Kidney epithelial cell (primary cell): ENCODE measurements around the gene GGCX. TPM values are rescaled to one million over a fixed set of nuclear protein-coding genes. Genes with fewer than 3 reads are reported as not detected.

Experiments used
- DNase-seq: peaks from one replicate; pipeline ENCODE4 v3.0.0-alpha.2; 2010; ENCODE audit warnings: low read depth
- H3K27me3 ChIP-seq: 2 replicates; pipeline ENCODE4 v1.6.0; 2011; ENCODE audit warnings: low read length; ENCODE audit not compliant: control insufficient read depth, insufficient read depth
- H3K36me3 ChIP-seq: 2 replicates; pipeline ENCODE4 v1.5.1; 2011; ENCODE audit warnings: low read length; ENCODE audit not compliant: control insufficient read depth, insufficient read depth
- H3K4me3 ChIP-seq: 2 replicates; pipeline ENCODE4 v1.5.1; 2011; ENCODE audit warnings: low read depth, mild to moderate bottlenecking, control low read depth, low read length
- CTCF ChIP-seq: IDR thresholded peaks from 2 replicates; pipeline ENCODE4 v1.5.1; 2011; ENCODE audit warnings: mild to moderate bottlenecking, moderate library complexity, low read length, control low read depth, inconsistent platforms; ENCODE audit not compliant: insufficient read depth, poor library complexity, severe bottlenecking
- total RNA-seq: library from RNA; depleted of rRNA; stranded (reverse); fragments of >200 nt; gene quantifications from 2 replicates; pipeline ENCODE4 v1.2.3, GENCODE V29; 2015

The GGCX gene
- total RNA-seq, 1 donor from 2014 or later, result 25.7 TPM

- no peak for DNase-seq
- no peak for TF ChIP-seq CTCF
- Histone ChIP-seq H3K36me3 (no peaks in the 10 kb centered on the region), H3K27me3 (no peaks in the 10 kb centered on the region), H3K4me3 (no peak overlapping the region)
Observed at GRCh38 chr2:85502720-85503119, 58.6 kb downstream of the GGCX start.

- no peak for TF ChIP-seq CTCF
- Histone ChIP-seq H3K36me3 (no peaks in the 10 kb centered on the region), H3K27me3 (no peaks in the 10 kb centered on the region), H3K4me3 (no peak overlapping the region)
- DNase-seq, result no peak
Observed at GRCh38 chr2:85501248-85501647, 60.0 kb downstream of the GGCX start.

GRCh38 chr2:85497944-85498630 is 63.2 kb downstream of the GGCX start:
- no peak for TF ChIP-seq CTCF
- Histone ChIP-seq H3K4me3 (no peak overlapping the region), H3K36me3 (no peaks in the 10 kb centered on the region), H3K27me3 (no peaks in the 10 kb centered on the region)
- no peak for DNase-seq

- Histone ChIP-seq H3K4me3 (no peak overlapping the region), H3K36me3 (no peaks in the 10 kb centered on the region), H3K27me3 (no peaks in the 10 kb centered on the region)
- TF ChIP-seq CTCF, result no peak
- no peak for DNase-seq
Observed at GRCh38 chr2:85496436-85496835, 64.9 kb downstream of the GGCX start.

Other genes with a start within 250 kb of the GGCX start
- gene TGOLN2, start 233.5 kb downstream of the GGCX start, total RNA-seq, result 101 and 108 TPM in 2 replicates
- 29.6 and 31.6 TPM in 2 replicates for gene RETSAT, start 207.0 kb downstream of the GGCX start, total RNA-seq
- gene ELMOD3, start 206.7 kb downstream of the GGCX start, total RNA-seq, result 19.9 and 22.3 TPM in 2 replicates
- 260 and 284 TPM in 2 replicates for gene CAPG, start 151.1 kb downstream of the GGCX start, total RNA-seq
- gene SH2D6, start 142.8 kb downstream of the GGCX start, total RNA-seq, result 0.27 TPM in 1 of 2 replicates, not detected in the other
- 147 and 160 TPM in 2 replicates for gene MAT2A, start 22.3 kb downstream of the GGCX start, total RNA-seq
- gene VAMP8, start 16.1 kb upstream of the GGCX start, total RNA-seq, result 42.3 and 53.5 TPM in 2 replicates
- 16.5 and 28.5 TPM in 2 replicates for gene VAMP5, start 22.9 kb upstream of the GGCX start, total RNA-seq
- gene RNF181, start 34.3 kb upstream of the GGCX start, total RNA-seq, result 220 and 271 TPM in 2 replicates
- 19.1 and 24.4 TPM in 2 replicates for gene TMEM150A, start 41.2 kb upstream of the GGCX start, total RNA-seq
- gene C2orf68, start 50.6 kb upstream of the GGCX start, total RNA-seq, result 12.6 and 12.8 TPM in 2 replicates
- gene USP39, start 54.7 kb upstream of the GGCX start, total RNA-seq, result 56.8 and 86.4 TPM in 2 replicates
- not detected in 2 replicates for gene SFTPB, start 106.7 kb upstream of the GGCX start, total RNA-seq
- gene GNLY, start 132.9 kb upstream of the GGCX start, total RNA-seq, result not detected in 2 replicates
- 0.41 and 1.0 TPM in 2 replicates for gene ATOH8, start 192.5 kb upstream of the GGCX start, total RNA-seq